Stimulated activated CD8-positive, alpha-beta memory T cell treated with anti-CD3 and anti-CD28 coated beads, Interleukin-2, amount 100 ng/mL, for 1 hour (primary cell): ENCODE results near the gene PLEKHA5.
"Not testable (repeated sequence)": the region's sequence is repeated elsewhere in the genome, so short reads cannot be mapped to it uniquely, and the experiment has no call there.

Source experiments
- DNase-seq, 2 donors: peaks; one replicate each; pipeline ENCODE4 v3.0.0-alpha.2; 2020; ENCODE audit warnings: low read depth in 2 of 2

PLEKHA5 gene

GRCh38 chr12:19404242-19404880 is 274.8 kb downstream of the PLEKHA5 start:
- DNase-seq, result no peak

DNA sequence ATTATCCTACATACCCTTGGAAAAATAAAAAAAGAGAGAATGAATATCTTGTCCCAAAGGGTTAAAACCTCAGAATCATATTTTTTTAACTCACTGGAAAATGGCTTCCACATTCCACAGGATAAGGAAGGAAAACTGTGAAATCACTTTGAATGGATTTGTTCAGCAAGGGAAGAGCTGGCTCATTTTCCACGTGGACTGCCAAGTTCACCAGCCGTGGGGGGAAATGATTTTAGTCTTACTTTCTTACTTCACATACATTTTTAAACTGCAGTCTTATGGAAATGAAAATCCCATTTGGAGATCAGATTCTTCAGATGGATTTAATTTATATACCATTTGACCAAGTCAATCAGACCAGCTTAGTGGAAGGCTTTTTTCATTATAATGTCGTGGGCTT is 279.8 kb downstream of the PLEKHA5 start:
- no peak for DNase-seq

GRCh38 chr12:19410211-19410610 is 280.7 kb downstream of the PLEKHA5 start:
- DNase-seq, result no peak

DNA sequence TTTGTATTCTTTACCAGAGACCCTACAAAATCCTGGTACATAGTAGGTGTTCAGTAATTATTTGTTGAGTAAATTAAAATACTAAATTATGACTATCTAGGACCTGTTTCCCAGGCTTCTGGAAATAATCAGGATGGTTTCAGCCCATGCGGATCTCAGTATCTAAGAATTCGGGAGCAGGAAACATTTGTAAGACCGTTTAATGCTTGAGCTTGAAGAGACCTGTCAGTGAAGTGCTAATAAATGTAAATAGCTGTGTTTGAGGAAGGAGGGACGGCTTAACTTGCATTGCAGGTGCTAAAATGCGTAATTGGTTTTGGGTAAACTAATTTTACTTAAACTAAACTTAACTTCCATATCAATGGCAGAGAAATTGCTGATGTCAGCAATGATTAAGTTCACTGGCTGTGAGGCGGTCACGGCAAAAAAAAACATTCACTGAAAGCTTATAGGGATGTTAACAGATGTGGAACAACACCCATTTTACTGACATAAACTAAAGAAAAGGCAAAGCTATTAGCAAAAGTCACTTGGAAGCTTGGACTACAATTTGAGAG is 281.2 kb downstream of the PLEKHA5 start:
- no peak for DNase-seq

DNA sequence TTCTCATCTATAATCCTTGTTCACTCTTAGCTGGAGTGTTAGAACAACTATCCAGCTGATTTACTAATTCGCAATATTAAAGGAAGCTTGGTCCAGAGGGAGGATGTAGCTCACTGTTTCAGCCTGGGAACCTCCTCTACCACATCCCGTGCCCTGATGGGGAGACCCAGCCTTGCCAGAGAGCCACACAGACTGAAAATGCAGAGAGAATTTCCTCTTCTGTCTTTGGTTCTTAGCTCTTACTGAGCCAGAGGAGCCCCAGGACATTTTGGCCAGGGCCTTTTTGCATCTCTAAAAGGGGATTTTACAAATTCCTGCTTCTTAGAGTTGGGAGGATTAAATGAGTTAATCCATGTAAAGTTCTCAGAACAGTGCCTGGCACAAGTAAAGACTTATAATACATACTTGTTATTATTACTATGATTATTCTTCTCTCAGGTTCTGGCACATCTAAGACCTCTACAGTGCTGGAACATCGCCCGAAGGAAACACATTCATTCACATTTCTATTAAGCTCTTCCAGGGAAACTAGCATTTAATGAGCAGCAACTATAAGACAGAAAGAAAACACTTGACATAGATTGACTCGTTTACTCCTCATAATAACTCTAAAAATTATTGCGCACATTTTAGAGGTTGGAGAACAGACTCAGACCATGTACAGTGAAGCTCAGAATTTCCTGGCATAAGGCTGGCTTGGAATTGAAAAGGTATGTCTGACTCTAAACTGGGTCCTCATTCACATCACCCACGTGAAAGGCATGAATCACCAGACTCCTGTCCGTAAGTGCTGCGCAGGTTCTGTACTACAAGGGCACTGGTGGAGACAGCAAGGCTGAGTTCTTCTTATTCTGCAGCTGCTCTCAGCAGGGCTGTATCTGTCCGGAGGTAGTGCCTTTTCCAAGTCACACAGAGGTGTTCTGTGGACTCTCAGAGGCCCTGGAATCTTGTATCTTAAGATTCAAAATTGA is 282.0 kb downstream of the PLEKHA5 start:
- DNase-seq, result no peak

- DNase-seq, result no peak
These were observed 283.3 kb downstream of the PLEKHA5 start for GRCh38 chr12:19412844-19413243.

- not testable (repeated sequence) for DNase-seq
These were observed 284.0 kb downstream of the PLEKHA5 start for GRCh38 chr12:19413582-19413981.

- no peak for DNase-seq
These were observed 286.0 kb downstream of the PLEKHA5 start for GRCh38 chr12:19415563-19415962.

- DNase-seq, result no peak
These were observed 289.6 kb downstream of the PLEKHA5 start for GRCh38 chr12:19419086-19419485.

GRCh38 chr12:19421503-19422282 is 292.2 kb downstream of the PLEKHA5 start:
- DNase-seq, result no peak

- no peak for DNase-seq
These were observed 293.8 kb downstream of the PLEKHA5 start for GRCh38 chr12:19423166-19423930.
